DOHH2 (cell line): ENCODE results near the gene CAPN15.

Experiments
- CTCF ChIP-seq: fragments of 200-600 bp; sonication (generic); IDR thresholded peaks from one replicate; pipeline ENCODE4 v1.5.1; 2014; ENCODE audit warnings: antibody characterized with exemption, mild to moderate bottlenecking, low read depth, low read length; ENCODE audit not compliant: poor library complexity, severe bottlenecking
- EZH2phosphoT487 ChIP-seq: fragments of 200-600 bp; sonication (generic); IDR thresholded peaks from 2 replicates; pipeline ENCODE4 v1.6.1; 2017; ENCODE audit warnings: borderline replicate concordance, mild to moderate bottlenecking, antibody characterized with exemption, low read length, moderate library complexity, mixed read lengths

GRCh38 chr16:495127-495748 lies 32.3 kb upstream of the CAPN15 start:
- no peak for TF ChIP-seq EZH2phosphoT487
- TF ChIP-seq CTCF, result peak; percentile 50
